Endometrial microvascular endothelial cells (primary cell): ENCODE measurements around the gene EIF3I. TPM values are rescaled to one million over a fixed set of nuclear protein-coding genes. Genes with fewer than 3 reads are reported as not detected.

Experiments
- in situ Hi-C: cut with HindIII; loops from 2 replicates; pipeline ENCODE4 v1.10.0; 2017; ENCODE audit warnings: low sequenced_read_pairs, low pct_unique_long_range_greater_than_20kb; ENCODE audit errors: inconsistent ontology term
- total RNA-seq: library from RNA; depleted of rRNA; stranded (reverse); fragments of >200 nt; gene quantifications from one replicate; pipeline ENCODE4 v1.2.3, GENCODE V29; 2015; ENCODE audit errors: inconsistent ontology term

The EIF3I gene
- total RNA-seq, 1 donor from 2014 or later: 474 TPM

DNA sequence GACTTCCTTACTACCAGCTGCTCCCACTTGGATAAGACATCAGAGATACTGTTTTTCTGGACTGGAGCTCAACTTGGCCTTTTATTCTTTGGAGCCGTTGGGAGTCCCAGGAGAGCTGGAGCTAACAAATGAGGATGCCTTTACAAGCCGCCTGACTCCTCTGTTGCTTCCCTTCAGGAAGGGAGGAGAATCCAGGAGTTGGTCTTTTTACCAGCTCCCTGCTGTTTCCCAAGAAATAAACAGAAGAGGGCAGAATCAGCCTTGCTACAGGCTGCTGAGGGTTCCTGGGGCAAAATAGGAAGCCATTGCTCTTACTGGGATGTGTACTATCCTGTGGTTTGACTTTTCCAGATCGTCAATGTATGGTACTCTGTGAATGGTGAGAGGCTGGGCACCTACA, 1.5 kb downstream of the EIF3I start:
- in situ Hi-C loops: no loop called here

DNA sequence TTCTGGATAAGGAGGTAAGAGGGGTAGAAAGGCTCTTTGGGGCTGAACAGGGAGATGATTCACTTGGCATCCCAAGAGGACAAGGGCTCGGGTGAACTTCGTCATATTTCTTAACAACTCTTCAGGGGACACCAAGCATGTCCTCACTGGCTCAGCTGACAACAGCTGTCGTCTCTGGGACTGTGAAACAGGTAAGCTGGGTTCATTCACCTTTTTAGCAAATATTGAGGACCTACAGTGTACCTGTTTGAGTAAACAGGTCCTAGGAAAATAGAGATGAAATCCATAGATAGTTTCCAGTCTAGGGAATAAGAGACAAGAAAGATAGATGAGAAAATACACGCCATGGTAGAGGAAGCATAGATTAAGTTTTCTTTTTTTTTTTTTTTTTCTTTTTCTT, 2.1 kb downstream of the EIF3I start:
- in situ Hi-C loops: no loop called here

- in situ Hi-C loops: no loop called here
Measured at GRCh38 chr1:32228771-32229170, 6.6 kb downstream of the EIF3I start.

- in situ Hi-C loops: no loop called here
Measured at GRCh38 chr1:32231843-32232432, 9.7 kb downstream of the EIF3I start.

DNA sequence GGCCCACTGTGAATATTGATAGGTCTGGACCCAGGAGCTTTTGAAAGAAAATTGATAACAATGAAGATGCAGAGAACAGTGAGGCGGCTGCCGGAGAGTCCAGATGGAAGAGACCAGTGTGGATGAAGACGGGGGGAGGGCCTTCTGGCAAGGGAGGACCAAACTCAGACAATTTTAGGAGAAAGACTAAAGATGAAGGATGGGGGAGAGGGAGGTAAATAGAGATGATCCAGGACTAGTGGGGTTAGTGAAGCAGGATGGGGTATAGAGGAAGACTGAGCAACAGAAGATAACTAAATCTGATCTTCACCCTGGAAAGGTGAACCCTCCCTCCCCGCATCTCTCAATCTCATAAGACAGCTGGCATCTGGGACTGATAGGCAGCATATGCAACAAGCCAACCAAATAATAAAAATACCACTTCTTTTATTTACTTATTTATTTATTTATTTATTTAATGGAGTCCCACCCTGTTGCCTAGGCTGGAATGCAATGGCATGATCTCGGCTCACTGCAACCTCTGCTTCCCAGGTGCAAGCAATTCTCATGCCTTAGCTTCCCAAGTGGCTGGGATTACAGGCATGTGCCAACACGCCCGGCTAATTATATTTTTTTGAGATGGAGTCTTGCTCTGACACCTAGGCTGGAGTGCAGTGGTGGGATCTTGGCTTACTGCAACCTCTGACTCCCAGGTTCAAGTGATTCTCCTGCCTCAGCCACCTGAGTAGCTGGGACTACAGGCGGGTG, 10.5 kb downstream of the EIF3I start:
- in situ Hi-C loops: no loop called here

DNA sequence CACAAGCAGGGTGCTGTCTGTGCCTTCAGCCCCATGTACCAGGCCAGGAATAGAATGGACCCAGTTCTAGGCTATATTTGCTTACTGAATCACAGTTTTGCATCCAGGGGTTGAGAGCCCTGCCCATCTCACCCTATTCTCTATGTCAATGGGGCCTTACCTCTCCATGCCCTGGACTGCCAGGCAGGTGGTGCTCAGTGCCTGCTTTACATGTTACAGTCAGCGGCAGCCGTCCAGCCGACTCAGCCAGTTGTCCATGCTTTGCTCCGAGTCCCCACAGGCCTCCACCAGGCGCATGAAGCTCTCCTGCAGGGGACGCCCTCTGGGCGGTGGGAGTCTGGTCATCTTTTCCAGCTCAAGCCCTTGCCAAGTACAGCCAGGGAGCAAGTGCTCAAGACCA, 12.6 kb downstream of the EIF3I start:
- in situ Hi-C loops: no loop called here

- in situ Hi-C loops: no loop called here
Measured at GRCh38 chr1:32239337-32239736, 17.1 kb downstream of the EIF3I start.

DNA sequence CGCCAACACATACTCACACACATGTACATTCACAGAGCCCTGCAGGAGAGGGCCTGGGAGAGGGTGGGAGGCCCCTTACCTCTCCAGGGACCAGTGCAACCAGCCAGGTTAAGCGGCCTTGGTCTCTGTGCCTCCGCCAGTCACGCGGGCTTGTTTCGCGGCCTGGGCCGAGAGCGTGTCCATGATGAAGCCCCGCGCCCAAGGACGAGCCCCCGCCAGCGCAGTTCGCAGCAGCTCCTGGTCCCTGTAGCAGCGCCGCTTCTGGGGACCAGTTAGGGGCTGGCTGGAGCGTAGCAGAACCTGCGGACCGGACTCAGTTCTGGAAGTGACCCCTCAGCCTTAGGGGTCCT, 17.6 kb downstream of the EIF3I start:
- in situ Hi-C loops: loop anchor here (10.0 kb wide), 1 partner anchor 85 kb away; no protein-coding TSS in a partner anchor

GRCh38 chr1:32240140-32240951, 18.1 kb downstream of the EIF3I start:
- in situ Hi-C loops: loop anchor here (10.0 kb wide), 1 partner anchor 84 kb away; no protein-coding TSS in a partner anchor

- in situ Hi-C loops: loop anchor here (10.0 kb wide), 1 partner anchor 84 kb away; no protein-coding TSS in a partner anchor
Measured at GRCh38 chr1:32241001-32241763, 19.0 kb downstream of the EIF3I start.

DNA sequence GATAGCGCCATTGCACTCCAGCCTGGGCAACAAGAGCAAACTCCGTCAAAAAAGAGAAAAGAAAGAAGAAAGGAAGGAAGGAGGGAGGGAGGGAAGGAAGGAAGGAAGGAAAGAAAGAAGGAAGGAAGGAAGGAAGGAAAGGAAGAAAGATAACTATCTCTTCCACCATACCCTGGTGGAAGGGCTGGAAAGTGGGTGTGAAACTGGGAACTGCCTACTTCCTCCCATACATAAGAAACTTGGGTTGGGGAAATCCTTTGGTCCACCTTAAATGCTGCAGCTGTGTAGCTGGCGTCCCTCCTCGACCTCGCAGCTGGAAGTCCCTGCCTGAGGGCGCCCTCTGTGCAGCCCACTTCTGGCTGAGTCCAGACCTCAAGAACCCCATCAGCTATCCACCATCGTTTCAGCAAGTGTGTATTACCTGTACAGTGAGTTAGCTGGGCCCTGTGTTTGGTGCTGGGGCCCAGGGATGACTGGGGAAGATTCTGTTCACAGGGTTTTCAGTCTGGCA, 20.2 kb downstream of the EIF3I start:
- in situ Hi-C loops: loop anchor here (10.0 kb wide), 1 partner anchor 82 kb away; no protein-coding TSS in a partner anchor

- in situ Hi-C loops: loop anchor here (10.0 kb wide), 1 partner anchor 78 kb away; no protein-coding TSS in a partner anchor
Measured at GRCh38 chr1:32246888-32247273, 24.7 kb downstream of the EIF3I start, which contains the start of gene FAM167B. FAM167B (plus strand) TSS chr1:32247222; CDS start chr1:32247422, 200 bp downstream.

DNA sequence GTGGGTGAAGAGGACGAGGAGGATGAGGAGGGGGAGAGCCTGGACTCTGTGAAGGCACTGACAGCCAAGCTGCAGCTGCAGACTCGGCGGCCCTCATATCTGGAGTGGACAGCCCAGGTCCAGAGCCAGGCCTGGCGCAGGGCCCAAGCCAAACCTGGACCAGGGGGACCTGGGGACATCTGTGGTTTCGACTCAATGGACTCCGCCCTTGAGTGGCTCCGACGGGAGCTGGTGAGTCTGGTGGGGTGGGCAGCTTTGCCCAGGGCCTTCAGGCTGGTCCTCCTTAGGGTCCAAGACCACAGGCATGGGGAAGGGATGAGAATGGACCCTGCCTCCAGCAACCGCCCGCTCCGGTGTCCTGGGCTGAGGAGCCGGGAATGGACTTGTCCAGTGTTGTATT, 25.2 kb downstream of the EIF3I start:
- in situ Hi-C loops: loop anchor here (10.0 kb wide), 1 partner anchor 77 kb away; no protein-coding TSS in a partner anchor

GRCh38 chr1:32247983-32248889, 26.0 kb downstream of the EIF3I start:
- in situ Hi-C loops: loop anchor here (10.0 kb wide), 1 partner anchor 77 kb away; no protein-coding TSS in a partner anchor

DNA sequence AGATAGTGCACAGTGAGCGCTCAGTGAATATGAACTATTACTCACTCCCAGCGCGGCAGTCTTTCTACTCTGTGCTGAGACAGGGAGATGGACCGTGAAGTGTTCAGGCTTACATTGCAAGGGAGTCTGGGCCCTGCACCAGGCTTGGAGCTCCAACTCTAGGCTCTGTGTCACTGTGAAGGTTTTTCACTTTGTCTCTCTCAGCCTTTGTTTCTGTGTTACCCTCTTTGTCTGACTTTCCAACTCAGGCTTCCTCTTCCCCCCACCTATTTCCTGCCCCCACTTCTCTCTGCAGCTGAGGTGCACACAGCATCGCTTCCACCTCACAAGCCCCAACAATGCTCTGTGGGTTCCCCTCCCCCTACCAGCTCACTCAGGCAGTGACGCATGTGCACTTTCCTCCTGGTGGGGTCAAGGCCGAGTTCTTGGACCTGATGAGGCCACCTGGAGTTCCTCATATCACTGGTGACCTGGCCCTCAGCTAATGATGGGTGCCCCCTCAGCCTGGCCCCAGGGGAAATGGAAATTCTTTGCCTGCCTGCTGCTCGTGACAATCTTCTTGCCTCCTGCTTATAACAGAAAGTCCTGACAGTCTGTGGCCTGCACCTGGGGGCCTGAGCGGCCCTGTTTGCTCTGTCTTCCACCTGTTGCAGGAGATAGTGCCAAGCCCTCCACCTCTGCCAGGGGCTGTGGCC, 27.8 kb downstream of the EIF3I start:
- in situ Hi-C loops: loop anchor here (10.0 kb wide), 1 partner anchor 75 kb away; no protein-coding TSS in a partner anchor

GRCh38 chr1:32250893-32251716, 28.9 kb downstream of the EIF3I start, which contains the start of gene LCK:
LCK (plus strand) TSS chr1:32251265; CDS start chr1:32274330, 23,065 bp downstream.
- in situ Hi-C loops: no loop called here
